Measurements from ENCODE around the gene SOX5. TPM values are rescaled to one million over a fixed set of nuclear protein-coding genes. Genes with fewer than 3 reads are reported as not detected.

The SOX5 gene
- total RNA-seq, 1 experiment from 2014 or later, result 3.1 TPM

DNA sequence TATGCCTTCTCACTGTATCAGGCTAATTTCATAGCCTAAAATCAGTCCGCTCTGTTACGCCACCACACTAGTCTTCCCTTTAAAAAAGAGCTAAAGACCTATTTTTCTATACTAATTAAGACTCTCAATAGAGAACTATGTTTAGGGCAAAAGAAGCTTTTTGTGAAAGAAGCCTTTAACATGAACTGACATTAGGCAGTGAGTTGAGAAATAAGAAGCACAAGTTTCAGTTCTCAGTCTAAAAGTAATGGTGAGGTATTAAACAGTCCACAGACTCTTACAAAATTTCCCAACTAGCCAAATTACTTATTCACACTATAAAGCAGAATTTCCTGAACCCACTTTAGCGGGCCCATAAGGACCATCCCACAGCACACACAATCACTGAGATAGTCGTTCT, 93.7 kb downstream of the SOX5 start:
- Histone ChIP-seq H2BK5ac (ENCODE audit: insufficient read length, low read length) (no peak overlapping the region), H3K4ac (ENCODE audit: low read depth, low read length) (no peak overlapping the region), H4K8ac (replicated peaks; ENCODE audit: insufficient read length, low read depth, low read length) (no peak overlapping the region), H2AK5ac (ENCODE audit: insufficient read length, low read length) (no peak overlapping the region), H3K9me3 (ENCODE audit: control insufficient read depth, low read depth, low read length) (no peaks in the 10 kb centered on the region), H3K79me1 (ENCODE audit: insufficient read depth, low read depth, low read length, poor library complexity, severe bottlenecking) (no peaks in the 10 kb centered on the region), H3K4me1 (ENCODE audit: insufficient read depth, low read length) (no peaks in the 10 kb centered on the region), H3K27ac (ENCODE audit: insufficient read length, low read depth, low read length) (no peak overlapping the region), H4K20me1 (ENCODE audit: control insufficient read depth, insufficient read depth, insufficient read length) (no peaks in the 10 kb centered on the region), H3K23ac (ENCODE audit: insufficient read length, low read depth, low read length) (no peak overlapping the region), H3K23me2 (ENCODE audit: insufficient read length, low read depth, low read length, poor library complexity, severe bottlenecking) (no peaks in the 10 kb centered on the region), H2BK12ac (ENCODE audit: insufficient read length, low read depth, low read length) (no peak overlapping the region), H3K56ac (ENCODE audit: insufficient read length, low read depth, low read length) (no peak overlapping the region), H3K79me2 (ENCODE audit: insufficient read depth, low read length) (no peaks in the 10 kb centered on the region), H3K9ac (ENCODE audit: extremely low read depth, insufficient read length, low read length) (no peak overlapping the region), H2AFZ (ENCODE audit: low read length) (no peak overlapping the region), H3T11ph (ENCODE audit: low read length) (no peak overlapping the region), H3K27me3 (ENCODE audit: insufficient read depth, low read length) (no peaks in the 10 kb centered on the region), H2BK15ac (ENCODE audit: low read depth, low read length) (no peak overlapping the region), H2BK20ac (ENCODE audit: low read depth, low read length, poor library complexity, severe bottlenecking) (no peak overlapping the region), H3K18ac (ENCODE audit: insufficient read length, low read depth, low read length) (no peak overlapping the region), H2BK120ac (ENCODE audit: low read depth, low read length, poor library complexity, severe bottlenecking) (no peak overlapping the region), H4K91ac (ENCODE audit: insufficient read length, low read depth, low read length) (no peak overlapping the region), H3K4me2 (ENCODE audit: insufficient read depth, insufficient read length, low read length) (no peak overlapping the region), H3K14ac (ENCODE audit: insufficient read depth, low read length) (no peak overlapping the region), H4K5ac (ENCODE audit: insufficient read length, low read depth, low read length) (no peak overlapping the region)
- H3K27ac Mint-ChIP-seq, result no peak overlapping the region
- H3K4me1 Mint-ChIP-seq, result peaks cover 0 to 3% of the 10 kb centered on the region in 2 experiments; a peak in 2 of 4 replicates
- peaks cover 9 to 19% of the 10 kb centered on the region in 2 experiments for H3K9me3 Mint-ChIP-seq
- no peak overlapping the region for H3K4me3 Mint-ChIP-seq
- WGBS (ENCODE audit: extremely low coverage, insufficient read length, low lambda C conversion rate), result no CpG with 5 or more reads among the region's 4 CpGs
- no peaks in the 10 kb centered on the region for H3K27me3 Mint-ChIP-seq (ENCODE audit: low read depth)
- TF ChIP-seq, protein P1, sequence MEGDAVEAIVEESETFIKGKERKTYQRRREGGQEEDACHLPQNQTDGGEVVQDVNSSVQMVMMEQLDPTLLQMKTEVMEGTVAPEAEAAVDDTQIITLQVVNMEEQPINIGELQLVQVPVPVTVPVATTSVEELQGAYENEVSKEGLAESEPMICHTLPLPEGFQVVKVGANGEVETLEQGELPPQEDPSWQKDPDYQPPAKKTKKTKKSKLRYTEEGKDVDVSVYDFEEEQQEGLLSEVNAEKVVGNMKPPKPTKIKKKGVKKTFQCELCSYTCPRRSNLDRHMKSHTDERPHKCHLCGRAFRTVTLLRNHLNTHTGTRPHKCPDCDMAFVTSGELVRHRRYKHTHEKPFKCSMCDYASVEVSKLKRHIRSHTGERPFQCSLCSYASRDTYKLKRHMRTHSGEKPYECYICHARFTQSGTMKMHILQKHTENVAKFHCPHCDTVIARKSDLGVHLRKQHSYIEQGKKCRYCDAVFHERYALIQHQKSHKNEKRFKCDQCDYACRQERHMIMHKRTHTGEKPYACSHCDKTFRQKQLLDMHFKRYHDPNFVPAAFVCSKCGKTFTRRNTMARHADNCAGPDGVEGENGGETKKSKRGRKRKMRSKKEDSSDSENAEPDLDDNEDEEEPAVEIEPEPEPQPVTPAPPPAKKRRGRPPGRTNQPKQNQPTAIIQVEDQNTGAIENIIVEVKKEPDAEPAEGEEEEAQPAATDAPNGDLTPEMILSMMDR (conservative IDR thresholded peaks at IDR 0.05), result no peak
- peaks cover 4 to 19% (median 13%) of the 10 kb centered on the region in 3 experiments for H3K36me3 Mint-ChIP-seq (ENCODE audit: insufficient read depth in 1 of 3, low read depth in 3 of 3)
- no peak for DNase-seq

Measured in H9 (cell line).